Ectodermal cell (in vitro differentiated cells): Measurements from ENCODE around the gene RELCH.

ENCODE experiments used
- H3K27ac ChIP-seq: 2 replicates; pipeline ENCODE4 v1.7.0; 2013; ENCODE audit warnings: mild to moderate bottlenecking, low read depth, low read length; ENCODE audit not compliant: insufficient read depth, poor library complexity, severe bottlenecking
- H3K27me3 ChIP-seq: 2 replicates; pipeline ENCODE4 v1.7.0; 2013; ENCODE audit warnings: mild to moderate bottlenecking, low read length; ENCODE audit not compliant: insufficient read depth, control insufficient read depth, poor library complexity, severe bottlenecking
- H3K36me3 ChIP-seq: one replicate; pipeline ENCODE4 v1.7.0; 2013; ENCODE audit warnings: low read length; ENCODE audit not compliant: control insufficient read depth, insufficient read depth
- H3K4me1 ChIP-seq: one replicate; pipeline ENCODE4 v1.7.0; 2013; ENCODE audit warnings: low read length; ENCODE audit not compliant: control insufficient read depth, insufficient read depth
- H3K4me3 ChIP-seq: 2 replicates; pipeline ENCODE4 v1.7.0; 2013; ENCODE audit warnings: low read depth, low read length, control low read depth; ENCODE audit not compliant: insufficient read depth
- H3K9me3 ChIP-seq: 2 replicates; pipeline ENCODE4 v1.7.0; 2013; ENCODE audit warnings: mild to moderate bottlenecking, low read length, moderate library complexity; ENCODE audit not compliant: control insufficient read depth
- WGBS, 2 experiments: methylation state at CpG; one replicate each; pipeline ENCODE4 v1.1.7; 2013; ENCODE audit warnings: missing lambda C conversion rate in 2 of 2; 5-methylcytosine and 5-hydroxymethylcytosine counted together

The RELCH gene

DNA sequence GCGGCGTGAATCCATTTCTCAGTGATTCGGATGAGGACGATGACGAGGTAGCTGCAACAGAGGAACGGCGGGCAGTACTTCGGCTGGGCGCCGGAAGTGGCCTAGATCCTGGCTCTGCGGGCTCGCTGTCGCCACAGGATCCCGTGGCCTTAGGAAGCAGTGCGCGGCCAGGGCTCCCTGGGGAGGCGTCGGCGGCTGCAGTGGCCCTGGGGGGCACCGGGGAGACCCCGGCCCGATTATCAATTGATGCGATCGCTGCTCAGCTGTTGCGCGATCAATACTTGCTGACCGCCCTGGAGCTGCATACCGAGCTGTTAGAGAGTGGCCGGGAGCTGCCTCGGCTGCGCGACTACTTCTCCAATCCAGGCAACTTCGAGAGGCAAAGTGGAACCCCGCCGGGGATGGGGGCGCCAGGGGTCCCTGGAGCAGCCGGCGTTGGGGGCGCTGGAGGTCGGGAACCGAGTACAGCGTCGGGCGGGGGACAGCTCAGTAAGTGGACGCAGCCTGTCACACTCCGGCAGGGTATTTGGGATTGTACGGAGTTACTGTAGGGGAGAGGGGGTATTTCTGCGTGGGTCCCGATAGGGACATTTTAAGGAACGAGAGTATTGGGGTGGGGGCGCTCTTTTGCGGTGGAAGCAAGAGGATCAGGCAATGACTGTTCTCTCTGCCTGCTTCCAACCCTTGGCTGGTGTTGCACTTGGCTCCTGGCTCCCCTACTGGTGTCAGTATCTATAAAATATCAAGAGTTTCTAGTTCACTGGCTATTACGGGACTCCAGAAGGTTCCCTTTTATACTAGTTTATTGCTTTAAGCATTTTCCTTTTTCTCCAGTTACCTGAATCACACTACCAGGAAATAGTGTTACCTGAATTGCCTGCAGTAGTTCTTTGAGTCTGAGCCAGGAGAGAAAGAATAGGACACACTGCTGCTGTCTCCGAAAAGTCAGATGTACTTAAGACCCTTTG lies 772 bp downstream of the RELCH start:
- Histone ChIP-seq H3K27ac (peak overlapping the region; percentile 82), H3K36me3 (no peaks in the 10 kb centered on the region), H3K4me3 (peak overlapping the region; percentile 77), H3K9me3 (no peaks in the 10 kb centered on the region), H3K27me3 (no peaks in the 10 kb centered on the region), H3K4me1 (no peaks in the 10 kb centered on the region)
- whole genome bisulfite sequencing, 2 experiments: 1% methylated on average over 54 of the region's 54 CpGs

DNA sequence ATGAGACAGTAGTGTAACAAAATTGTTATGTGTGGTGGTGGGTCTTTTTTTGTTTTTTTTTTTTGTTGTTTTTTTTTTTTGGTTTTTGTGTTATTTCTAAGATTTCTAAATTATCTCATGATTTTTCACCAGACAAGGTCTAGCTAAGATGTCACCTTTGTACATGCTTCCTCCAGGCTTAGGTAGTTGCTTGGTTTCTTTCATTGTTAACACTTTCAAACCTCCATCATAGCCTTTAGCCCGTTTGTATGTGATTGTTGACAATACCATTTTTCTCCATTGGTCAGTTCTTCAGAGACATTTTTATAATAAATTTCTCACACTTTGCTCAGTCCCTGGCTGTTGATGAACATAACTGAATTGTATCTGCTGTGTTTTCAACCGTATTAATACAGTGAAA lies 2.2 kb downstream of the RELCH start:
- WGBS, 2 experiments: 42 to 71% methylated on average over 1 to 2 of the region's 2 CpGs
- H3K27ac ChIP-seq: no peak overlapping the region
- H3K27me3 ChIP-seq: no peaks in the 10 kb centered on the region
- no peaks in the 10 kb centered on the region for H3K9me3 ChIP-seq
- no peaks in the 10 kb centered on the region for H3K4me1 ChIP-seq
- H3K4me3 ChIP-seq: peak overlapping the region; percentile 77
- H3K36me3 ChIP-seq: no peaks in the 10 kb centered on the region

DNA sequence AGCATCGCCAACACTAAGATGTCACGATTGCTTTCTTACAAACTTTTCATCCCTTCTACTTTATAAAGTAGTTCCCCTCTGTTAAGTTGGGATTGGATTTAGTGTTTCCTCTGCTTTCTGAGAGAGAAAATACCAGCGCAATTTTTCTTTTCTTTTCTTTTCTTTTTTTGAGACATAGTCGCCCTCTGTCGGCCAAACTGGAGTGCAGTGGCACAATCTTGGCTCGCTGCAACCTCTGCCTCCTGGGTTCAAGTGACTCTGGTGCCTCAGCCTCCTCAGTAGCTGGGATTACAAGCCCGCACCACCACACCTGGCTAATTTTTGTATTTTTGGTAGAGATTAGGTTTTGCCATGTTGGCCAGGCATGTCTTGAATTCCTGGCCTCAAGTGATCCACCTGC lies 9.0 kb downstream of the RELCH start:
- H3K9me3 ChIP-seq: no peaks in the 10 kb centered on the region
- 83 to 84% methylated on average over 6 to 7 of the region's 7 CpGs for WGBS, 2 experiments

DNA sequence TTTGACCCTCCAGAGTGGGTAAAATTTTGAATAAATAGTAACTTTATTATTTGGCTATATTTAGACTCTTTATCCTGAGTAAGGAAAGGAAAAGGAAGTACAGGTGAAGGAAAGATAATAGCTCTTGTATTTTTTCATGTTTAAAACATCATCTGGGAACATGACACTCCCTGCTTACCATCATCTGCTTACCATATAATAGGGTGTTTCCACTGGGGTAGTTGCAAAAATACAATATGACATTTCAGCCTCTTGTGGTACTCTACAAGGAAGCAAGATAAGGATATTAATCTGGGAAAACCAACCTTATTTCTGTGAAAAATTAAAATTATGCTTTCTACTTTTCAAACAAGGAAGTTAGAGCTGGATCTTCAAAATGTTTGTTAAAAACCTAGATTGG lies 9.9 kb downstream of the RELCH start:
- H3K36me3 ChIP-seq: no peaks in the 10 kb centered on the region
- H3K4me3 ChIP-seq: no peak overlapping the region
- H3K27me3 ChIP-seq: no peaks in the 10 kb centered on the region
- H3K9me3 ChIP-seq: no peaks in the 10 kb centered on the region
- no peak overlapping the region for H3K27ac ChIP-seq
- H3K4me1 ChIP-seq: no peaks in the 10 kb centered on the region

More for the DNA sequence above, 9.0 kb downstream of the RELCH start:
- Histone ChIP-seq H3K4me3 (no peak overlapping the region), H3K4me1 (no peaks in the 10 kb centered on the region), H3K27ac (no peak overlapping the region), H3K27me3 (no peaks in the 10 kb centered on the region), H3K36me3 (no peaks in the 10 kb centered on the region)

DNA sequence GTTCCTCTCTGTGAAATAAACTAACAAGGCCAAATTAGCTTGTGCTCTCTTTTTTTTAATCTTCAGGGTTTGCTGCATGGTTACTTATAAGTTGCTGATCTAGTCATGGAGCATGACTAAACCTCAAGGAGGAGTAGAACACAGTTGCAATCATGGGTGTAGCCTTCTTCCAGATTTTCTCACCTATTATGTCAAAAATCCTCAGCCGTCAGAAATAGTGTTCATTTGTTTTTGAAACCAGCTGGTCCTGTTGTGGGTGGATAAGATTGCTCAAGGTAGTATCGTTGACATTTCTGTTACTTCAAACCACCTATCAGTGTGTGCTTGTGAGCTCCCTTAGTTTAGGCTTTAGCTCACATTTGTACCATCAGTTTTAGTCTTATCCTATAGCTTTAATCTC lies 11.2 kb downstream of the RELCH start:
- Histone ChIP-seq H3K4me3 (no peak overlapping the region), H3K27me3 (no peaks in the 10 kb centered on the region), H3K9me3 (no peaks in the 10 kb centered on the region), H3K4me1 (no peaks in the 10 kb centered on the region), H3K27ac (no peak overlapping the region), H3K36me3 (no peaks in the 10 kb centered on the region)
- WGBS, 2 experiments: 73 to 95% methylated on average over 2 of the region's 2 CpGs

DNA sequence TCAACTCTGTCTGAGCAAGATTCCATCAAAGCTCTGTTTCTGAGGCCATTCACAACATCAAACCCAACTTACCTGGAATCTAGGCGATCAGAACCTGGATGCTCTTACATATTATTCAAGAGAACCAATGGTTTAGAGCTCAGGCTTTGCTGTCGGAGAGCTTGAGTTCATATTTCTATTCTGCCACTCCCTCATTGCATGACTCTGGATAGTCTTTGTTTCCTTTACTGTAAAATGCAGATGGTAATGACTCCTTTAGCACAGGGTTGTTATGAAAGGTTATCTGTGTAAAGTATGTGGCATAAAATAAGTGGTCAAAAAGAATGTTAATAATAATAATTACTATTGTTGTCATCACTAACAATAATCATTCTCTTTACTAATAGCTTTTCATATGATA lies 12.6 kb downstream of the RELCH start:
- Histone ChIP-seq H3K27ac (no peak overlapping the region), H3K4me1 (no peaks in the 10 kb centered on the region), H3K9me3 (no peaks in the 10 kb centered on the region), H3K4me3 (no peak overlapping the region), H3K36me3 (no peaks in the 10 kb centered on the region), H3K27me3 (no peaks in the 10 kb centered on the region)
- 93 to 100% methylated on average over 2 of the region's 2 CpGs for WGBS, 2 experiments

DNA sequence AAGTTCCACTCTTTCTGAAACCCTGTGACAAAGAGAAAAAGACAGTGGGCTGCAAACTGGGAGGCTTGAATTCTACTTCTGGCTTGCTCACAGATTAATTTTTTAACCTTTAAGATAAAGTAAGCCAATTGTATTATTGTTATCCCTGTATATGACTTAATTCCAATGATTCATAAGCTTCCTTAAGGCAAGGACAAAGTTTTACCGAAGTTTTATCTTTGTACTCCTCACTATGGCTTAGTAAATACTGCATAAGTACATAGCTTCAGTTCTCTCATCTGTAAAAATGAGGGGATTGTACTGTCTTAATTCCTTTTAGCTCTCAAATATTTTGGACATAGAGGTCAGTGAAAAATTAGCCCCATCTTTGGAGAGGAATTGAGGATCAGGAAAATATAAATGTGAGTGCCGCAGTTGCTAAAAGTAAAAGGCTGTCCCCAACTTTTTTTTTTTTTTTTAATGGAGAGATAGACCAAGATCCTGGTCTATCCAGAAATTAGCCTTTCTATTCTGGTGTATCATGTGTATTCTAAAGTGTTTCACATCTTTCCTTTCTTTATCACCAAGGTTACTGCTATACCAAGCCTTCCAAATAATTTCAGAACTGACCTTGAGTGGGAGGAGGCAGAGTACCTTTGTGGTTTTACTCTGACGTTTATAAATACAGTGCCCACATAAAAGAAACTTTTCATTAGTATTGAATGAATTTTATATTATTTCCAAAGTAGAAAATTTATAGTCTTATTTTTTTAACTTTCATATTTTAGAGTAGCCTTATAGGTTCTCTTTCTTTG lies 13.3 kb downstream of the RELCH start:
- Histone ChIP-seq H3K36me3 (no peaks in the 10 kb centered on the region), H3K4me1 (no peaks in the 10 kb centered on the region), H3K9me3 (no peaks in the 10 kb centered on the region), H3K27ac (no peak overlapping the region), H3K4me3 (no peak overlapping the region), H3K27me3 (no peaks in the 10 kb centered on the region)
- WGBS, 2 experiments: 98 to 100% methylated on average over 1 to 2 of the region's 3 CpGs

DNA sequence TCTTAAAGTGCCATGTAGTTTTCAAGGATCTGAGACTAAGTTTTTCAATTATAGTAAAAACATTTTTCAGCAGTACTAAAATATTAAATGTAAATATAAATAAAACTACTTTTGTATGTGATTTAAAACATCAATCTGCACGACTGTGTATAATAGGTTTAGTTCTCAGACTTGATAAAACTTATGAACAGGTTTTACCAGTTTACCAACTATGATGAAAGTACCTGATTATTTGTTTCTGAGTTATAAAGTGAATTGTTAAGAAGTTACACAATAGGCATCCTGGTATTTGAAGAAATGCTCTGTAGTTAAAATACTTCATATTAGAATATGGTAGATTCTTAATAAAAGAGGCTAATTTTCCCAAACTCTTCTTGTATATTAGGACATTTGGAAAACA lies 14.8 kb downstream of the RELCH start:
- Histone ChIP-seq H3K4me1 (no peaks in the 10 kb centered on the region), H3K36me3 (no peaks in the 10 kb centered on the region), H3K27ac (no peak overlapping the region), H3K4me3 (no peak overlapping the region), H3K9me3 (no peaks in the 10 kb centered on the region), H3K27me3 (no peaks in the 10 kb centered on the region)
- 17 to 45% methylated on average over 1 of the region's 1 CpG for WGBS, 2 experiments

DNA sequence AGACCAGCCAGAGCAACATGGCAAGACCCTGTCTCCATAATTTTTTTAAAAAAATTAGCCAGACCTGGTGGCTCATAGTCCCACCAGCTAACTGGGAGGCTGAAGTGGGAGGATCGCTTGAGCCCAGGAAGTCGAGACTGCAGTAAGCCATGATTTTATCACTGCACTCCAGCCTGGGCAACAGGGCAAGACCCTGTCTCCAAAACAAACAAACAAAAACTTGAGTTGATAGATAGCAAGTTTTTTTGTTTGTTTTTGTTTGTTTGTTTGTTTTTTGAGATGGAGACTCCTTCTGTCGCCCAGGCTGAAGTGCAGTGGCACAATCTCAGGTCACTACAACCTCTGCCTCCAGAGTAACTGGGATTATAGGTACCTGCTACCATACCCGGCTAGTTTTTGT lies 18.8 kb downstream of the RELCH start:
- no peaks in the 10 kb centered on the region for H3K36me3 ChIP-seq
- no peaks in the 10 kb centered on the region for H3K9me3 ChIP-seq
- H3K27ac ChIP-seq: no peak overlapping the region
- H3K4me1 ChIP-seq: no peaks in the 10 kb centered on the region
- H3K27me3 ChIP-seq: no peaks in the 10 kb centered on the region
- 85 to 96% methylated on average over 4 of the region's 4 CpGs for WGBS, 2 experiments
- no peak overlapping the region for H3K4me3 ChIP-seq

DNA sequence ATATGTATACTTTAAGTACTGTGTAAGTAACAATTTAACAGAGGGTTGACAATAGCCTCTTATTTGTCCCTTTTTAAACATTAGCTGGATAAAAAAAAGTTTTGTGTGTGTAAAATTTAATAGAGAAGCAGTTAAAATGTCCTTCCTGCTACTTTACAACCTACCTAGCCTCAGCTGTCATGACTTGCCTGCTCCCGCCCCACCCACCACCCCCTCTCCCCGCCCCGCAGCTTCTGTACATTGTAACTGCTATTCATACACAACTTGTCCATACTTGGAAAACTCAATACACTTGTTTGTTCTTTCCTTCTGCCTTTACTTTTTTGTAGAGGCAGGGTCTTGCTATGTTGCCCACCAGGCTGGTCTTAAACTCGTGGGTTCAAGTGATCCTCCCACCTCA lies 19.5 kb downstream of the RELCH start:
- no peaks in the 10 kb centered on the region for H3K36me3 ChIP-seq
- H3K4me3 ChIP-seq: no peak overlapping the region
- no peaks in the 10 kb centered on the region for H3K27me3 ChIP-seq
- H3K9me3 ChIP-seq: no peaks in the 10 kb centered on the region
- H3K4me1 ChIP-seq: no peaks in the 10 kb centered on the region
- H3K27ac ChIP-seq: no peak overlapping the region
- WGBS, 2 experiments: 97 to 100% methylated on average over 2 to 4 of the region's 4 CpGs
